Cardiac fibroblast (primary cell): ENCODE measurements around the gene NR4A1.

Source experiments
- DNase-seq, 2 donors: peaks; one replicate each; pipeline versions ENCODE4 v3.0.0 to v3.0.0-alpha.2; 2010; ENCODE audit warnings: low read depth in 2 of 2
- H3K4me3 ChIP-seq, 2 donors: replicated peaks in 1 of 2; 1 replicate in 1 of 2; 2 replicates in 1 of 2; pipeline ENCODE4 v1.5.1; 2011; ENCODE audit warnings: low read depth in 2 of 2, low read length in 2 of 2, mild to moderate bottlenecking in 2 of 2, moderate library complexity in 1 of 2
- CTCF ChIP-seq: IDR thresholded peaks from one replicate; pipeline ENCODE4 v1.5.1; 2011; ENCODE audit warnings: low read depth, mild to moderate bottlenecking, low read length, inconsistent platforms

NR4A1 gene

GRCh38 chr12:52060498-52061177, 9.4 kb downstream of the NR4A1 start:
- no peak for TF ChIP-seq CTCF
- DNase-seq: peak in 1 of 2 donors; percentile 60
- no peak overlapping the region for H3K4me3 ChIP-seq

DNA sequence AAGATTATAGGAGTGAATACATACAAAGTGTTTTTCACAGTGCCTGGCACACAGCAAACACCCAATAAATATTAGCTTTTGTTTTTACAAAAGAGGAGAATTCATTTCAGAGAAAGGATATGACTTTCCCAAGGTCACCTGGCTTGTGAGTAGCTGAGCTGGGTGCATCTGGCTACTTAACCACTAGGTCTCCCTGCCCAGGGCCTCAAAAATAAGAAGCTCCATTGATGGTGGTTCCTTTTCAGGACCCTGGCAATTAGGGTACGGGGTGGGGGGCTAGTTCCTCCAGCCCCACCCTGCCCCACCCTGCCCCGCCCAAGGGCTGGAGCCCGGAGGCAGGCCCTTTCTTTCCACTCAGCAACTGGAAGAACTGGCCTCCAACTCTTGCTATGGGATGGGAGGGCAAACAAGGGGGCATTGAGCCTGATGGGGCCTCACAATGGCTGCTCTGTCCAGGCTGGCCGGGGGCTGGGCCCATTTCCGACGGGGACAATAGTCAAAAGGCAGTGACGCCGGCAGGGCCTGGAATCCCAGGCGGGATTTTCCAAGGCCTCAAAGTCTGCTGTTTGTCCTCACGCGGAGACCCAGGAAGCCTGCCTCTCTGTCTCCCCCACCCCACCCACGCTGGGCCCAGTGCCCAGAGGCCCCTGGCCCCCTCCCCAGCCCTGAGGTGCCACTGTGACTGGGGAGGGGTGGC, 10.4 kb downstream of the NR4A1 start:
- H3K4me3 ChIP-seq: no peak overlapping the region
- TF ChIP-seq CTCF: no peak
- DNase-seq: no peak

- peak in 1 of 2 donors; percentile 26 for DNase-seq
- H3K4me3 ChIP-seq: no peak overlapping the region
- TF ChIP-seq CTCF: no peak
Measured at GRCh38 chr12:52062167-52063081, 11.2 kb downstream of the NR4A1 start.

DNA sequence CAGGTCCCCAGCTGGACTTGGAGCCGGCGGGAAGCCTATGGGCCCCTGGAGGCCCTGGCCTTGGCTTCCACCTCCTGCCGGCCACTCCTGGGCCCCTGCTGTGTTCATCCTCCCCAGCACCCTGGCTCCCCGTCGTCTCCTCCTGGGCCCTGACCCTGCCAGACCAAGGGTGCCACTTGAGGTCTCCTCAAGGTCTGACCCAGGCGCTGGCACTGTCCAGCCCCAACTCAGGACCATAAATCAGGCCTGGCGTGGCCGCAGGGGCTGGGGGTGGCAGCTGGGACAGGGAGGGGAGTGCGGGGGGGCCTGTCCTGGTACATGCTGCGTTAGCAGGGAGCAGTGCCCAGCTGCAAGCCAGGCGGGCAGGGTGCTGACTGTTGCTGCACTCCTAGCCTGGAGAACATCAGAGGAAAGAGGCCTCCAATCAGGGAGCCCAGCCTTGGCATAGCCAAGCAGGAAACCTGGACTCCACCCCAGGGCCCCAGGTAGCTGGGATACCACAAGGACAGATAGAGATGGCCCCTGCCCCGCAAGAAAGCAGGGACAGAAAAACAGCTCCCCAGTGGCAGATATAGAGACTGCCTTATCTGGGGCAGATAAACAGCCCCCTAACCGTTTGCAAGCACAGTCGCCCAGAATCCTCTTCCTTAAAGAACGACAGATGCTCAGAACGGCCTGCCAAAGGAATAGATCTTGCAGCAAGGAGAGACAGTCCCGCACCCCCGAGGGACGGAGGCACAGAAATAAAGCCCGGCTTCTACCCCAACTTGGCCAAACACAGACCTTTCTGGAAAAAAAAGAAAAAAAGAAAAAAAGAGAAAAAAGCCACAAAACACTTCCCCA, 12.1 kb downstream of the NR4A1 start:
- no peak for TF ChIP-seq CTCF
- H3K4me3 ChIP-seq: no peak overlapping the region

GRCh38 chr12:52063981-52064649, 12.9 kb downstream of the NR4A1 start:
- H3K4me3 ChIP-seq: no peak overlapping the region
- TF ChIP-seq CTCF: no peak
- DNase-seq: peak; percentile 91 to 92

More for the DNA sequence above, 12.1 kb downstream of the NR4A1 start:
- peak in 1 of 2 donors; percentile 30 for DNase-seq
